ENCODE data around the gene ANKS1A. TPM values are rescaled to one million over a fixed set of nuclear protein-coding genes. Genes with fewer than 3 reads are reported as not detected.

ANKS1A gene
- total RNA-seq, 2 experiments from 2014 or later, result 7.4 to 9.1 TPM

- H3K4me1 Mint-ChIP-seq, result no peaks in the 10 kb centered on the region
- CTCF ChIA-PET, result no interaction called here
- H3K9me3 Mint-ChIP-seq (ENCODE audit: low read depth), result no peaks in the 10 kb centered on the region
- H3K4me3 Mint-ChIP-seq, result no peak overlapping the region
- no peaks in the 10 kb centered on the region for H3K27me3 Mint-ChIP-seq
- peaks cover 7% of the 10 kb centered on the region for H3K36me3 Mint-ChIP-seq (ENCODE audit: low read depth)
- intact Hi-C loops (cut with DNase I, micrococcal nuclease), result no loop called here
- ATAC-seq, result no peak
- no peak overlapping the region for H3K27ac Mint-ChIP-seq
- no peak for DNase-seq
- POLR2A ChIA-PET, result no interaction called here
These were observed 191.9 kb downstream of the ANKS1A start for GRCh38 chr6:35080821-35081425.

- no peaks in the 10 kb centered on the region for H3K27me3 Mint-ChIP-seq
- DNase-seq (no peak), ATAC-seq (no peak)
- H3K4me3 Mint-ChIP-seq, result no peak overlapping the region
- H3K4me1 Mint-ChIP-seq, result no peaks in the 10 kb centered on the region
- peaks cover 7% of the 10 kb centered on the region for H3K36me3 Mint-ChIP-seq (ENCODE audit: low read depth)
- H3K27ac Mint-ChIP-seq, result no peak overlapping the region
- CTCF ChIA-PET, result no interaction called here
- no peaks in the 10 kb centered on the region for H3K9me3 Mint-ChIP-seq (ENCODE audit: low read depth)
- POLR2A ChIA-PET, result no interaction called here
- intact Hi-C loops (cut with DNase I, micrococcal nuclease), result no loop called here
These were observed 192.4 kb downstream of the ANKS1A start for GRCh38 chr6:35081426-35081851.

- Mint-ChIP-seq H3K27ac (no peak overlapping the region), H3K36me3 (ENCODE audit: low read depth) (peaks cover 7% of the 10 kb centered on the region), H3K9me3 (ENCODE audit: low read depth) (no peaks in the 10 kb centered on the region), H3K27me3 (no peaks in the 10 kb centered on the region), H3K4me3 (no peak overlapping the region), H3K4me1 (no peaks in the 10 kb centered on the region)
- POLR2A ChIA-PET, result no interaction called here
- intact Hi-C loops (cut with DNase I, micrococcal nuclease), result no loop called here
- DNase-seq (no peak), ATAC-seq (no peak)
- CTCF ChIA-PET, result interaction anchor here (0.5 kb wide), 1 partner anchor 97 kb away, joined by 4 read pairs; no protein-coding TSS in a partner anchor
These were observed 193.1 kb downstream of the ANKS1A start for GRCh38 chr6:35082046-35082732.

DNA sequence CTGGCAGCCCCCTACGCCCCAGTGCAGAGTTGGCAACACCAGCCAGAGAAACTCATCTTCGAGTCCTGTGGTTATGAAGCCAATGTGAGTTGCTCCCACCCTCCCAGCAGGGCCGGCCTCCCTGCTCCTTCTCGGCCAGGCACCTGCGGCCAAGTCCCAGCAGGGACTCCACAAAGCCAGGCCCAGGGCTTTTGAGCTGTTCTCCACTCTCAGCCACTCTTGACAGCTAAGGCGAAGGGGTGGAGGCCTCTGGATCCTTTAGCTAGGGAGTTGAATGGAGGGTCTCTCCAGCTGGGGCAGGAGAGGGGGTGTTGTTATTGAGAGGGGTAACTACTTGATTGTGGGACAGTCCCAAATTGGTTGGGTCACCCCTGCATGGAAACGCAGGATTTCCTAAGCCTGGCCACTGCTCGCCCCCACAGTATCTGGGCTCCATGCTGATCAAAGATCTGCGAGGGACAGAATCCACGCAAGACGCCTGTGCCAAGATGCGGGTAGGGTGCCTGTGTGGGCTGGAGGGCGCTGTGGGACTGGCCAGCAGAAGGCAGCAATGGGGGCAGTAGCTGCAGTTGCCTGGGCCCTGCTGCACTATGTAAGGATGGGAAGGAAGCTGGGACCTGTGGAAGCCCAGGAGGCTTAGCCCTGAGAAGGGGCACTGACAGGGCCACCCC, 193.8 kb downstream of the ANKS1A start:
- H3K4me3 Mint-ChIP-seq, result no peak overlapping the region
- no peak for DNase-seq
- POLR2A ChIA-PET, result no interaction called here
- no peak overlapping the region for H3K27ac Mint-ChIP-seq
- no peak for ATAC-seq
- H3K36me3 Mint-ChIP-seq (ENCODE audit: low read depth), result peaks cover 8% of the 10 kb centered on the region
- no peaks in the 10 kb centered on the region for H3K4me1 Mint-ChIP-seq
- H3K27me3 Mint-ChIP-seq, result no peaks in the 10 kb centered on the region
- H3K9me3 Mint-ChIP-seq (ENCODE audit: low read depth), result no peaks in the 10 kb centered on the region
- intact Hi-C loops (cut with DNase I, micrococcal nuclease), result no loop called here
- CTCF ChIA-PET, result no interaction called here

- ChIA-PET CTCF (interaction anchor here (0.6 kb wide), 1 partner anchor 486 kb away, joined by 3 read pairs; no protein-coding TSS in a partner anchor), POLR2A (no interaction called here)
- DNase-seq (no peak), ATAC-seq (no peak)
- intact Hi-C loops (cut with DNase I, micrococcal nuclease), result no loop called here
- H3K4me3 Mint-ChIP-seq, result no peak overlapping the region
- H3K27me3 Mint-ChIP-seq, result no peaks in the 10 kb centered on the region
- H3K4me1 Mint-ChIP-seq, result no peaks in the 10 kb centered on the region
- H3K9me3 Mint-ChIP-seq (ENCODE audit: low read depth), result no peaks in the 10 kb centered on the region
- H3K27ac Mint-ChIP-seq, result no peak overlapping the region
- H3K36me3 Mint-ChIP-seq (ENCODE audit: low read depth), result peaks cover 10% of the 10 kb centered on the region
These were observed 194.5 kb downstream of the ANKS1A start for GRCh38 chr6:35083507-35083906.

DNA sequence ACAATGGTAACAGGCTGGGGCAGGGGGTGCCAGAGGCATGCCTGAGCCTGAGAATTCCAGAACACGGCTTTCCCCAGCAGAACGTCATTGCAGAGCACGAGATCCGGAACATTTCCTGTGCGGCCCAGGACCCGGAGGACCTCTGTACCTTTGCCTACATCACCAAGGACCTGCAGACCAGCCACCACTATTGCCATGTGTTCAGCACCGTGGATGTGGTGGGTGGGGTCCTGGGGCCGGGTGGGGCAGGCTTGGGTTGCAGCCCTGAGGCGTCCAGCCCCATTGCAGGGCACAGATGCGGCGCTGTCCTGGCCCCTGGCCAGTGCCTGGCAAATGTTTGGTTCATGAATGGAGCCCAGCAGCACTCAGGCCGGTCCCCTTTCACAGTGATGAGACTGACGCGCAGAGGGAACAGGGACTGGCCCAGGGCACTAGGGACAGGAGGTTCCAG, 195.0 kb downstream of the ANKS1A start:
- Mint-ChIP-seq H3K9me3 (ENCODE audit: low read depth) (no peaks in the 10 kb centered on the region), H3K27me3 (no peaks in the 10 kb centered on the region), H3K4me1 (no peaks in the 10 kb centered on the region), H3K36me3 (ENCODE audit: low read depth) (peaks cover 10% of the 10 kb centered on the region), H3K27ac (no peak overlapping the region), H3K4me3 (no peak overlapping the region)
- ChIA-PET POLR2A (no interaction called here), CTCF (interaction anchor here (0.6 to 0.8 kb wide), 2 partner anchors 486 to 499 kb away, joined by 3 read pairs; no protein-coding TSS in a partner anchor)
- intact Hi-C loops (cut with DNase I, micrococcal nuclease), result no loop called here
- no peak for ATAC-seq
- no peak for DNase-seq

DNA sequence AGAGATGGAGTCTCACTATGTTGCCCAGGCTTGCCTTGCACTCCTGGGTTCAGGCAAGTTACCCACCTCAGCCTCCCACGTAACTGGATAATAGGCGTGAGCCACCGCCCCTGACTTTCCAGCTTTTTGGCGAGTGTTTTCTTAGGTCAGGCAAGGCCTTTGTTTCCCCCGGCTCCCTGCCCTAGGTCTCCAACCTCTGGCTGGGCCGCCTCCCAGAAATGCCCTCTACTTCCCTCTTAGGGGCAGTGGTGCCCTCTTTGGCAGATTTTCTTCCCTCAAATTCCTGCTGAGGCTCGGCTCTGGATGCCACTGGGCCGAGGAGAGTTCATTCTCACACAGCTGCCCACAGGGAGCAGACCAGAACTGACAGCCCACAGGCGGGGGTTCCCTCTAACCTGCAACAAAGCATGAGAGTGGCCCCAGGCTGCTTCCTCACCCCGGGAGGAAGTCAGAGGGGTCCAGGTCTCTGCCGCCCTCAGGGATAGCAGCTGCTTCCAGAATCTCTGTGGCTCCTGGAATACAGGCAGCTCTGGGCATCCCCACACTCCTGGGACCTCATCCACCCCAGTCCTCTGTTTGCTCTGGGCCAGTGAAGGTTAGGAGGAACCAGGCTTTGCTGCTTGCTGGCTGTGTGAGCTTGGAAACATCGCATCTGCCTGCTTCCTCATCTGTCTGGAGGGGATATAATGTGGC, 195.6 kb downstream of the ANKS1A start:
- POLR2A ChIA-PET, result no interaction called here

GRCh38 chr6:35085359-35086281, 196.6 kb downstream of the ANKS1A start:
- H3K36me3 Mint-ChIP-seq (ENCODE audit: low read depth), result peaks cover 10% of the 10 kb centered on the region
- CTCF ChIA-PET, result no interaction called here
- no peaks in the 10 kb centered on the region for H3K9me3 Mint-ChIP-seq (ENCODE audit: low read depth)
- no peaks in the 10 kb centered on the region for H3K27me3 Mint-ChIP-seq
- DNase-seq (no peak), ATAC-seq (no peak)
- POLR2A ChIA-PET, result no interaction called here
- H3K4me1 Mint-ChIP-seq, result no peaks in the 10 kb centered on the region
- H3K27ac Mint-ChIP-seq, result no peak overlapping the region
- intact Hi-C loops (cut with DNase I, micrococcal nuclease), result no loop called here
- H3K4me3 Mint-ChIP-seq, result no peak overlapping the region

More for the DNA sequence above, 195.6 kb downstream of the ANKS1A start:
- H3K27me3 Mint-ChIP-seq, result no peaks in the 10 kb centered on the region
- DNase-seq (no peak), ATAC-seq (no peak)
- H3K36me3 Mint-ChIP-seq (ENCODE audit: low read depth), result peaks cover 10% of the 10 kb centered on the region
- no peaks in the 10 kb centered on the region for H3K9me3 Mint-ChIP-seq (ENCODE audit: low read depth)
- intact Hi-C loops (cut with DNase I, micrococcal nuclease), result no loop called here
- no peak overlapping the region for H3K4me3 Mint-ChIP-seq
- no peaks in the 10 kb centered on the region for H3K4me1 Mint-ChIP-seq
- no peak overlapping the region for H3K27ac Mint-ChIP-seq
- CTCF ChIA-PET, result interaction anchor here (0.8 kb wide), 1 partner anchor 500 kb away, joined by 3 read pairs; no protein-coding TSS in a partner anchor

DNA sequence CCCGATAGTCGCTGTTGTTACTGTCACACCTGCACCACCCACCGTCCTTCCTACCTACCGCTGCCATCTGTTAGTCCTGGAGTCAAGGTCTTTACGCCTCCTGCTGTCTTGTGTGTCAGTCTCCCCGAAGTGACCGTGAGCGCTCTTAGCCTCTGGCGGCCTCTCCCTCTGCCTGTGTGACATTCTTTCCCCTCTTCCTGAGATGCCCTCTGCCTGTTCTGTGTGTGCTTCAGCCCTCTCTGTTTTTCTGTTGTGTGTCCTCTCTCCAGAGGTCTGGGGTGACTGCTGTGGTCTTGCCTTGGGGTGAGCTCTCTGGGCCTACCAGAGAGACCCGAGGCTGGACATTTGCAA, 197.2 kb downstream of the ANKS1A start:
- intact Hi-C loops (cut with DNase I, micrococcal nuclease), result no loop called here
- peaks cover 8% of the 10 kb centered on the region for H3K36me3 Mint-ChIP-seq (ENCODE audit: low read depth)
- CTCF ChIA-PET, result no interaction called here

GRCh38 chr6:35086636-35087360, 197.7 kb downstream of the ANKS1A start:
- no peaks in the 10 kb centered on the region for H3K9me3 Mint-ChIP-seq (ENCODE audit: low read depth)
- no peak for ATAC-seq
- intact Hi-C loops (cut with DNase I, micrococcal nuclease), result no loop called here
- no peak overlapping the region for H3K27ac Mint-ChIP-seq
- ChIA-PET POLR2A (no interaction called here), CTCF (no interaction called here)
- no peak overlapping the region for H3K4me3 Mint-ChIP-seq
- no peaks in the 10 kb centered on the region for H3K27me3 Mint-ChIP-seq
- peaks cover 6% of the 10 kb centered on the region for H3K36me3 Mint-ChIP-seq (ENCODE audit: low read depth)
- no peak for DNase-seq
- no peaks in the 10 kb centered on the region for H3K4me1 Mint-ChIP-seq

More for the DNA sequence above, 197.2 kb downstream of the ANKS1A start:
- no peaks in the 10 kb centered on the region for H3K4me1 Mint-ChIP-seq
- no peak for DNase-seq
- no peak overlapping the region for H3K4me3 Mint-ChIP-seq
- no peak overlapping the region for H3K27ac Mint-ChIP-seq
- ATAC-seq, result no peak
- POLR2A ChIA-PET, result no interaction called here
- H3K9me3 Mint-ChIP-seq (ENCODE audit: low read depth), result no peaks in the 10 kb centered on the region
- H3K27me3 Mint-ChIP-seq, result no peaks in the 10 kb centered on the region

Data from activated CD4-positive, alpha-beta T cell treated with anti-CD3 and anti-CD28 coated beads for 36 hours (primary cell).